IPS-18c (cell line): Measurements from ENCODE around the gene CTNND2.

ENCODE experiments used
- H3K4me3 ChIP-seq: 2 replicates; pipeline ENCODE4 v1.7.0; 2013; ENCODE audit warnings: low read depth, mild to moderate bottlenecking, low read length, moderate library complexity; ENCODE audit not compliant: insufficient read depth
- H3K9me3 ChIP-seq: one replicate; pipeline ENCODE4 v1.6.1; 2013; ENCODE audit warnings: mild to moderate bottlenecking, low read length, moderate library complexity; ENCODE audit not compliant: control insufficient read depth, insufficient read depth

The CTNND2 gene

DNA sequence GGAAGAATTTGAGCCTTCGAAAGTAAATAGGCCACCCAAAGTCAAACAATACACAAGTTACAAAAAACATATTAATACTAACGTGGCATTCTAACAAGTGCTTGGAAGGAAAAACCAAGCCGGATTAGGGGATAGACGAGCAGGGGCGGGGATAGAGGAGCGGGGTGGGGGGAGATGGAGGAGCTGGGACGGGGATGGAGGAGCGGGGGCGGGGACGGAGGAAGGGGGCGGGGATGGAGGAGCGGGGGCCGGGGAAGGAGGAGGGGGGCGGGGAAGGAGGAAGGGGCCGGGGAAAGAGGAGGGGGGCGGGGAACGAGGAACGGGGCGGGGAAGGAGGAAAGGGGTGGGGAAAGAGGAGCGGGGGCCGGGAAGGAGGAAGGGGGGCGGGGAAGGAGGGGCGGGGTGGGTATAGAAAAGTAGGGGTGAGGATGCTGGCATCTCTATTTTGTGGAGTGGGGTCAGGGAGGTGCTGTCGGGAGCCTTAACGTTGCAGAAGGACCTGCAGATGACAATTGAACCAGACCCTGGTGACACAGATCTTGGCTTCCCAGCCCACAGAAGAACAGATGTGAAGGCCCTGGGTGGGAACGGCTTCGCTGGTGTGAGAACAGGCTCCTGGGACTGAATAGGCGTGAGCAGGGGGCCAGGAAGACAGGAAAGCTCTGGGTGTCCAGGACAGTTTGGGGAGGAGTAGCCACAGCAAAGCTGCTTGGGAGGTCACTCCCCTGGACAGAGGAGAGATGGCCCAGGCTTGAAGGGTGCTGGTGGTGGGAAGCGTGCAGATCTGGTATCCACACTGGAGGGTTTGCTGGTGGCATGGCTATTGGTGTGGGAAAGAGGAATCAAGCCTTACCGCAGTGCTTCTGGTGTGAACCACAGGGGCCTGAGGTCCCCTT is 909.9 kb downstream of the CTNND2 start:
- peaks cover 2% of the 10 kb centered on the region for H3K9me3 ChIP-seq
- no peak overlapping the region for H3K4me3 ChIP-seq

DNA sequence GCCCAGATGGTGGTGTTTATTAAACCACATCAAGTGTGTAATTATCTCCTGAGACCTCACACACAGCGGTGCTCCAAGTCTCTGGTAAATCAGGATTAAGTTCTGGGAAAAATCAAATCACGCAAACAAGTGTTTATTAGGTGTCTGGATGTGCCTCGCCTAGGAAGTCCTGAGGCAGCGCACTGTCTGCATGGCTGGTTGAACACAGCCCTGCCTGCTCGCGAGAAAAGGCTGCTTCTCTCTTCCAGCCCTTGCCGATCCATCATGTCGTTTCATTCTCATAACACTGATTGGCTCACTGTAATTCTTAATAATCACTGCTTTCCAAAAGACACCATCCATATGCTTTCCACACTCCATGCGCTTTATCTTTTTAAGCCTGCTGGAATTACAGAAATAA is 913.6 kb downstream of the CTNND2 start:
- H3K9me3 ChIP-seq, result peaks cover 2% of the 10 kb centered on the region
- H3K4me3 ChIP-seq, result no peak overlapping the region

DNA sequence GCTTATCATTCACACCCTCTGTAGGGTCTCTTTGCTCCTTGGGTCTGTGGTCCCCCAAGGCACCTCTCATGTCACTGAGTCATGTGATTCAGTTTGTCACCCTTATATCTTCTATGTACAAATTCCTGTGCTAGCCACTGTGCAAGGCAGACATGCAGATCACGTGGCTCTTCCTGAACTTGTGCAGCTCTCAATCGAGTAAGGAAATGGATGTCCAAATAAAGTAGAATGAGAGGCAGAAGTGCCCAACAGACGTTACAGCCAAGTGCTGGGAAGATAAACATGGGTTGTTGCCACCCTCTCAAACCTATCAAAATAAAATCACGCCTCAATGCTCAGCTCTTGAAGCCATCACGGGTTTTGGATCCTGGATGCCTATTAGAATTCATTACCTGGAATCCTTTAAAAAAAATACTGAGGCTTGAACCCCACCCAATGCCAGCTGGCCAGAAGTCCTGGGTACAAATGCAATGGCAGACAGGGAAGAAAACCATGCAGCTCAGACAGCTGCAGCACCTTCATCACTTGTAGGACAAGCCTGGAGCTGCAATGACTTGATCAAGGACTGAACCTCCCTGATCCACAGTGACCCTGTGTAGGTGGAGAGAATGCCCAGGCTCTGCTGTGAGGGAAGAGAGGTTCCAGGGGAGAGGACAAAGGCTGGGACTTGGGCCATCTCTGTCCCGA is 914.5 kb downstream of the CTNND2 start:
- H3K4me3 ChIP-seq, result no peak overlapping the region
- no peaks in the 10 kb centered on the region for H3K9me3 ChIP-seq

DNA sequence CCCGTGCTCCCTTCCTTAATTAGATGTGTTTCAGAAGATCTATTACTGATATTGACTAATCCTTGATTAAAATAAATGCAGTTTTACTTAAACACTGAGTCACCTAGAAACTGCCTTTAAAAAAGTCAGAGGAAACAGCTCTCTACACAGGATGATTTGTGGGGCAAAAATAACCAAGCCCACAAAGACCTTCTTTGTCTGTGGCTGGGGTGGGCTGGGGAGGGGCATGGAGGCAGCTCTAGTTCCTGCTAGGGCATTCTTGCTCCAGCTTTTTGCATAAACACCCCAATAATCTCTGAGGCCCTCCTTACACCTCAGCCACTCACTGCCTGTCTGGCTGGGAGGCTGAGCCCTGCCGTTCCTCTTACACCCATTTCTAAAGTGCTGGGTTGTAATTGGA is 915.6 kb downstream of the CTNND2 start:
- Histone ChIP-seq H3K9me3 (no peaks in the 10 kb centered on the region), H3K4me3 (no peak overlapping the region)

DNA sequence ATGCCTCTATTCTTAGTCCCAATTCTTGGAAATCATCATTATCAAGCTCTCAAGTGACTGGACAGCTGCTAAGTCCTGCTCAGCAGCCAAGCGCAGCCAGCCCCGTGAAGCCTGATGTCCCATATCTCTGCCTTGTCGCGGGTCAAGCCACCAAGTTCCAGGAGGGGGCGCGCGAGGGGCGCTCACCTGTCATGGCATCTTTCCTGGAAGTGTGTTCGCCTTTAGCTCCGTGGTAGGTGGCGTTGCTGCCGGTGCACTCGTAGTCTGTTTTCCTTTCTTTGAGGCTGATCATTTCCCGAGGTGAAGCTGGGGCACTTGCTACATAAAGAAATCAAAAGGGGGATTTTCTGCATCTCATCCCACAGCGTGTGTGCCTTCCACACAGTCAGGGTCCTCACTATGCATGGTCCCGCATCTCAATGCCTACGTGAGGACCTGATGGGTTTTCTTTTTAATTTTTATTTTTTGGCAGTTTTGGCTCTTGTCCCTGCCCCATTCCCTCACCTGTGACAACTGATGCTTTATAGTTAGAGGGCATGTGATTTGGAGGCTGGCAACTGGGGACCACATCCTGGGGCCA is 916.2 kb downstream of the CTNND2 start:
- Histone ChIP-seq H3K4me3 (no peak overlapping the region; the same call in 1 of the 2 replicates), H3K9me3 (no peaks in the 10 kb centered on the region)

DNA sequence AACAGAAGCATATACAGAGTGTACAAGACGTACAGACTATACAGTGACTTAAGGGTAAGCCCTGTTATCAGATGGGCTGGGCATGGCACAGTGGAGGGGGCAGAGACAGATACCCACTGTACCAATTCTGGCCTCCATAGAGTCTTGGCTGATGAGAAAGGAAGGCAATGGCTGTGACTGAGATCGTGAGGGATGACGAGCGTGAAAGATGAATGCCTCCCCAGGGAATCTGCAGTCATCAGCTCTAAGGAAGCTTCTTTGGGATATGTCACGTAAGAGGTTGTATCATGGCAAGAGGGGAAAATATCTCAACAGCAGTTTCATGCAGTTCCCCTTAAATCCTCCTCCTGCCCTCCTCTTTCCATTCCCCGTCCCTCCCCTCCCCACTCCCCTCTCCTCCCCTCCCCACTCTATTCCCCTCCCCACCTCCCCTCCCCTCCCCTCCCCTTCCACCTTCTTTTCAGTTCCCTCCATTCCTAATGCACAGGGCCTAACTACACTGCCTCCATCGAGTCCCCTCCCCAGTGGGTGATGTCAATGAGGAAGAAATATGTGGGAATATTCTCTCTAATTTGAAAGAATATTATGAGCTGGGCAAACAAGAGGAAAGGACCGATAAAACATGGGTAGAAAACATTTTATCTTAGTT is 916.8 kb downstream of the CTNND2 start:
- Histone ChIP-seq H3K4me3 (no peak overlapping the region; the same call in 1 of the 2 replicates), H3K9me3 (no peaks in the 10 kb centered on the region)

DNA sequence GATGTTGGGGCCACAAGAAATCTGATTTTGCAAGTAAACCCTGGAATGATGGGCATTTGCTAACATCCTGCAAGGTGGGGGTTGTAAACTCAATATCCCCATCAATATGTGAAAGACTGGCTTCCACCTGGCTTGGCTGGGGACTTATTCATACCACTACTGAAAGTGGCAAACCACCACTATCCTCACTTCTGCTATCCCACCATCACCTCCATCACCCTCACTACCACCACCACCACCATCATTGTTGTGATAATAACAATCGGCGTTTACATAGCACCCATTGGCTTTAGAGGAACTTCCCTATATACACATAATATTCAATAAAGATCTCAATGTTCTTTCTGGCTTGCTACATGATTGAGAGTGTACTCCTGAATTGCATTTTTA is 918.5 kb downstream of the CTNND2 start:
- Histone ChIP-seq H3K9me3 (no peaks in the 10 kb centered on the region), H3K4me3 (no peak overlapping the region)

DNA sequence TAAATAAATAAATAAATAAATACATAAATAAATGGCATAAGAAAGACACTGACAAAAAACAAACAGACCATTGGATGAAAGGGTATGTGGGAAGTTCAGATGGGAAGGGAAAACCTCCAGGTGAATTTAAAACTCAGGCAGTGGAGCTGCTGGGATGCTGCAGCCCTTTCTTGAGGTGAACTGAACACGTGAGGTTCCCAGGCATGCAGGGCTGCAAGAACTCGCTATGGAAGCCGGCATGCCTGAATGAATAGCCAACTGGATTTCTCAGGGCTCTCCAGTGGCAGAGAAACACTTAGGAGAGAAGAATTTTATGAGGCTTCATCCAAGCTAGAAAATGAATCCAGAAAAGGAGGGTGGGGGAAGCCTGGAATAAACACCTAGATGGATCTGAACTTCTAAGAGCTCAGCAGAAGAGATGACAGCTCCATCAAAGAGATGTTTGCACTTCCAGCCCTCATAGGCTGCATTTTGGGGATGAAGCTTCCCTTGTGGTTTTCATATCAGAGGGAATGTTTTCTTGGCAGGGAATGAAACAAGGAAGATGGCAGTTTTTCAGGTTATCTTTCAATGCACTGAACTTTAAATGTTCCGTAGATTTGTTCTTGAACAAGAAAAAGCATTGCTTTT is 919.0 kb downstream of the CTNND2 start:
- H3K9me3 ChIP-seq, result no peaks in the 10 kb centered on the region
- no peak overlapping the region for H3K4me3 ChIP-seq

DNA sequence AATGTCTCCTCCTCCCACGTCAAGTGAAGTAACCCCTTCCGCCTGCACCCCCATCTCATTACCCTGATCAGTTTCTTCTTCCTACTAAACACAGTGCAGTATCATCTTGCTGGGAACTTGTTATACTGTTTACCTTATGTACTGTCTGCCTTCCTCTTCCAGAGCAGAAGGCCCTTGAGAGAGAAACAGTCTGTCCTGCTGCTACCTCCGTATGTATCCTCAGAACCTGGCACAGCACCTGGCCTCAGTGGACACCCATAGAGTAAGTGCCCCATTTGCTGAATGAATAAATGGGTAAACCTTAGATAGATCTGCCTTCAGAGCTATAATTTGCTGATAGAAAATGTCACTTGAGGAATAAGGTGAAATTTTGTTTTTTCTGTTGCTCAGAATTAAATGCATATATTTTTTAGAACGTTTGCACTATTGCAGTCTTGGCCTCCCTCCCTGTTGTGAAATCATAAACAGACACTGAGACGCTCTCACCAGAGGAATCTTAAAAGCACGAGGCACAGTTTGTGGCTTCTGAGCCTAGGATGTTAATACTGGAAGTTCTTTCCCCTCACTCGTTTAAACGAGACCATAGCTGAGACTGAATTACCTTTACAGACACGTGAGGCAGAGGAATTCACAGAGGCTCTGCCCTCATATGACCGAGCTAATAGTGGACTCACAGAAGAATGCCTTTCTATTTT is 920.1 kb downstream of the CTNND2 start:
- no peak overlapping the region for H3K4me3 ChIP-seq
- no peaks in the 10 kb centered on the region for H3K9me3 ChIP-seq

DNA sequence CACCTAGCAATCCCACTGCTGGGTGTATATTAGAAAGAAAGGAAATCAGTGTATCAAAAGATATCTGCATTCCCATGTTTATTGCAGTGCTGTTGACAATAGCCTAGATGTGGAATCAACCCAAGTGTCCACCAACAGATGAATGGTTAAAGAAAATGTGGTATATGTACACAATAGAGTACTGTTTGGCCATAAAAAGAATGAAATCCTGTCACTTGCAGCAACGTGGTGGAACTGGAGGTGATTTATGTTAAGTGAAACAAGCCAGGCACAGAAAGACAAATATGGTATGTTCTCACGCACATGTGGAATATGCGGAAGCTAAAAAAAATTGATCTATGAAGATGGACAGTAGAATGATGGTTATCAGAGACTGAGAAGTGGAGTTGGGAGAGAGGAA is 921.6 kb downstream of the CTNND2 start:
- Histone ChIP-seq H3K9me3 (no peaks in the 10 kb centered on the region), H3K4me3 (no peak overlapping the region)

DNA sequence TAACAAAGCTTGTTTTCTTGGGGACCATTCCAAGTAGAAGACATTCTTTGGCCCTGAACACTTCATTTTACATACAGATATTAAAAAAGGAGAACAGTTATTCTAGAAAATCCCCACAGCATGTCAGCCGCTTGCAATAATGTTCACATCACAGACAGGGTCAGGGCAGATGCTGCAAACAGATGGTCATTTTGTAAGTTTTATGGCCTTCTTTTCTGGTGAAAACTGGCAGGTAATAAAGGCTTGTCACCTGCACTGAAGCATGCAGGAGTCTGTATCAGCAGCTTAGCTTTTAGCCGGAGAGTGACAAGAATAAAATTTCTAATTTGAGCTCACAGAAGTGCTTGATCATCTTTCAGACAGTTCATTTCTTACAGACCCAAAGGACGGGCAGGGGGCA is 922.3 kb downstream of the CTNND2 start:
- no peak overlapping the region for H3K4me3 ChIP-seq
- no peaks in the 10 kb centered on the region for H3K9me3 ChIP-seq

DNA sequence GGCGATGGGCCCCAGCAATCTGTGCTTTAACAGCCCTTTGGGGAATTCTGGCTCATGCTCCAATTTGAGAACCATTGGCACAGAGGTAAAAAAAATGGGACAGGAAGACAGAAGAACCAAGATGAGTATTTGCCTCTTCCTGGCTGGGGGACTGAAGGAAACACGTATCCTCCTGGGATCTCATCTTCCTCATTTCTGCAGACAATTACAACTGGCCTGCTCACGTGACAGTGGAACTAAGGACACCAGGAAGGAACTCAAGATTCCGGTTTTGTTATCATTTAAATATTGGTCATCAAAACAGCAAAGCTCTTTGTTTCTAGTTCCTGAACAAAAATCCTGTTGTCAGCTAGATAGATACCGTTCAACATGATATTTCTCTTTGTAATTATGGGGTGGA is 927.2 kb downstream of the CTNND2 start:
- H3K9me3 ChIP-seq, result no peaks in the 10 kb centered on the region

DNA sequence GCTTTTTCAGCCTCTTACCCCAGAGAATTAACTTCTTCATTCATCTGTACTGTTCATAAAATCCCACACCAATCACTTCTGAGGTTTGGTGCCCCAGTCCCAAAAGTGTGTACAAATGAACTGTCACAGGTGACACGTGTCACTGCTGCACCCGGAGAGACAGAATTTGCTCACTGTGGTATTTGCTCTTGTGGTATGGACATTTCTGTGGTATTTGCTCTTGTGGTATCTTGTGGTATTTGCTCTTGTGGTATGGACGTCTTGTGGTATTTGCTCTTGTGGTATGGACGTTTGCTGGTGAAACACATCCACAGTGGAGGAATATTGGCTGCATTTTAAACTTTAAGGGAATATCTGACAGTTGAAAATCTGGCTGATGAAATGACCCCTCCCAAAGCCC is 928.3 kb downstream of the CTNND2 start:
- no peaks in the 10 kb centered on the region for H3K9me3 ChIP-seq
- no peak overlapping the region for H3K4me3 ChIP-seq

More for the DNA sequence above, 927.2 kb downstream of the CTNND2 start:
- H3K4me3 ChIP-seq, result no peak overlapping the region

DNA sequence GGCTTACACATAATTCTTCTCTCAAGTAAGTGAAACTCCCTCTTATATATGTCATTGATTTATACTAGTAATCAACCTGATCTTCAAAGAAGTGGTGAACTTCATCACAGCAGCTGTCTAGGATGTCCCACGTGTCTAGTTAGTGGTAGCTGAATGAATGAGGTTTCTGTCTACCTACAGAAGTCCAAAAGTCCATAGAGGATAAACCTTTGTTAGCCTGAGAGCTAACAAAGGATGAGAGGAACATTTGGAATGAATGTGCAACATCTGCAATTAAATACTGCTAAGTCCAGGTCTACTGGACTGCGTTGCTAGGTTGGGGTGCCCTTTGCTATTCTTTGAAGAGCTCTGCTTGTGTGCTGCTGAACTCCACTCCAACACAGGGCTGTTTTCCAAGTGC is 929.4 kb downstream of the CTNND2 start:
- Histone ChIP-seq H3K9me3 (no peaks in the 10 kb centered on the region), H3K4me3 (no peak overlapping the region)

DNA sequence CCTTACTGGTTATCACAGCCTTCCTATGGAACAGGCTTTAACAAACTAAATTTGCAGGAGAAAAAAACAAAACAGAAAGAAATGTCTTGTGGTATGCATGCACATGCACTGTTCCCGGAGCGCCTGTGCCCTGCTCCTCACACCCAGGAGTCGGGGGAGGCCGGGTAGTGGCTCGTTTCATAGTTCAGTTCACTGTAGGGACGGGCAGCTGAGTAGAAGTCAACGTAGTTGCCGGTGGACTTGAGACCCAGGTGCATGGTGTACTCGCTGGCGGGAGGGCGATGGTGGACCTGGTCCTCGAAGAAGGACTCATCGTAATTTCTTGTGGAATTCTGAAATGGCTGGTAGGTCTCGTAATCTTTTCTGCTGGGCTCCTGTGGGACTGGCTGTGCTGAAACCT is 930.9 kb downstream of the CTNND2 start:
- no peaks in the 10 kb centered on the region for H3K9me3 ChIP-seq
- H3K4me3 ChIP-seq, result no peak overlapping the region

DNA sequence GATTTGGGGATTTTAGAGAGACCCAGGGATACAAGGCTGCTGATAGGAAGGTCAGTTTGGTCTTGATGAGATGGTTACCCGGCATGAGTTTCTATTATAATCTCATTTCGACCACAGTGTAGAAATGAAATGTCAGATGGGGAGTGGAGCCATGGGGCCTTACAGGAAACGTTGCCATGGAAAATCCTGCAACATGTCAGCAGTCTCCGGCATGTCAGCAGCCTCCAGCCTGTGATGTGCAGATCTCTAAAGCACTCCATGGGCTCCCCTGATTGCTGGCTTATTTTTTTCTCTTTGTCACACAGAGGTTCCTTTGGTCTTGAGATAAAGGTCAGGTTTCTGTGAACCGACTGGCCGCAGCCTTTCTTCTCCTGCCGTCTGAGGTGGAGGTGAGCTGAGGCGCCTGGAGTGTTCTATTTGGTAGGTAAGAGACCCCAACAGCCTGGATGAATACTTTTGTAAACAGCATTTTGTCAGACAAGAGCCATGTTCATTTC is 934.5 kb downstream of the CTNND2 start:
- H3K9me3 ChIP-seq, result no peaks in the 10 kb centered on the region
- no peak overlapping the region for H3K4me3 ChIP-seq

DNA sequence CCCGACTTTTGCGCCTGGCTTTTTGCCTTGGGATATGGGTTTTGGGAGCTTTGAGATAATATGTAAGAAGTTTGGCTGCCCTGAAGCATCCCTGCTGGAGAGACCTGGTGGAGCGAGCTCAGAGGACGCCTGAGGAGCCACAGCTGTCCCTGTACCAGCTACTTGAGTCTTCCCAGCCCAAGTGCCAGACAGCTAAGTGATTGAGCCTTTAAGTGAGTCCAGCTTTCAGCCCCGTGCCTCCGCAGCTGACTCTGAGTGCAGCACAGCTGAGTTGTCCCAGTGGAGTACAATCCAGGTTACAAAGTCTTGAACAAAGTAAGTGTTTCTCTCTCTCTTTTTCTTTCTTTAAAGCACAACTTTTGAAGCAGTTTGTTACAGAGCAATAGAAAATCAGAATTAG is 939.4 kb downstream of the CTNND2 start:
- H3K4me3 ChIP-seq, result no peak overlapping the region
- no peaks in the 10 kb centered on the region for H3K9me3 ChIP-seq
